OCI-LY1 (cell line): ENCODE measurements around the gene CCNB2.

ENCODE experiments used
- H2AFZ ChIP-seq: fragments of 200-600 bp; sonication (generic), shearing (Covaris generic); 2 replicates; pipeline ENCODE4 v1.6.0; 2014; ENCODE audit warnings: antibody characterized with exemption, mild to moderate bottlenecking, low read length
- H3F3A ChIP-seq: fragments of 200-600 bp; sonication (generic), shearing (Covaris generic); 2 replicates; pipeline ENCODE4 v1.6.0; 2014; ENCODE audit warnings: mild to moderate bottlenecking, antibody characterized with exemption, low read length, moderate library complexity; ENCODE audit not compliant: insufficient read depth
- H3K27ac ChIP-seq: fragments of 200-600 bp; sonication (generic); 2 replicates; pipeline ENCODE4 v1.5.1; 2014; ENCODE audit warnings: low read length, mixed run types, mild to moderate bottlenecking, low read depth; ENCODE audit not compliant: poor library complexity, severe bottlenecking
- H3K27me3 ChIP-seq: fragments of 200-600 bp; sonication (generic); 2 replicates; pipeline ENCODE4 v1.6.0; 2014; ENCODE audit warnings: antibody characterized with exemption, mild to moderate bottlenecking, low read length, moderate library complexity; ENCODE audit not compliant: insufficient read depth
- H3K36me3 ChIP-seq: fragments of 200-600 bp; sonication (generic); 2 replicates; pipeline ENCODE4 v1.6.1; 2014; ENCODE audit warnings: mild to moderate bottlenecking, antibody characterized with exemption, low read length, moderate library complexity, mixed read lengths; ENCODE audit not compliant: insufficient read depth
- H3K4me1 ChIP-seq: fragments of 200-600 bp; sonication (generic); 2 replicates; pipeline ENCODE4 v1.5.1; 2014; ENCODE audit warnings: mild to moderate bottlenecking, low read length, moderate library complexity; ENCODE audit not compliant: insufficient read depth, severe bottlenecking
- H3K4me2 ChIP-seq: fragments of 200-600 bp; sonication (generic), shearing (Covaris generic); 2 replicates; pipeline ENCODE4 v1.6.1; 2014; ENCODE audit warnings: low read length
- H3K4me3 ChIP-seq: fragments of 200-600 bp; sonication (generic); 2 replicates; pipeline ENCODE4 v1.5.1; 2014; ENCODE audit warnings: low read length, low read depth, mild to moderate bottlenecking, mixed read lengths; ENCODE audit not compliant: poor library complexity, severe bottlenecking
- H3K79me2 ChIP-seq: fragments of 200-600 bp; shearing (Covaris generic); 2 replicates; pipeline ENCODE4 v1.6.1; 2016; ENCODE audit warnings: mixed run types, low read length, mixed read lengths; ENCODE audit not compliant: insufficient read depth
- H3K9ac ChIP-seq: fragments of 200-600 bp; sonication (generic), shearing (Covaris generic); 2 replicates; pipeline ENCODE4 v1.6.1; 2014; ENCODE audit warnings: mild to moderate bottlenecking, low read length, mixed read lengths
- H3K9me2 ChIP-seq: fragments of 200-600 bp; sonication (generic), shearing (Covaris generic); 2 replicates; pipeline ENCODE4 v1.6.1; 2014; ENCODE audit warnings: low read depth, mild to moderate bottlenecking, low read length, mixed read lengths
- H3K9me3 ChIP-seq: fragments of 200-600 bp; shearing (Covaris generic); 2 replicates; pipeline ENCODE4 v1.6.1; 2014; ENCODE audit warnings: low read length, mixed read lengths
- H4K20me1 ChIP-seq: fragments of 200-600 bp; sonication (generic), shearing (Covaris generic); 2 replicates; pipeline ENCODE4 v1.6.0; 2016; ENCODE audit warnings: mild to moderate bottlenecking, low read length; ENCODE audit not compliant: insufficient read depth
- CTCF ChIP-seq: fragments of 200-600 bp; sonication (generic), shearing (Covaris generic); IDR thresholded peaks from 2 replicates; pipeline ENCODE4 v1.5.1; 2017; ENCODE audit warnings: mild to moderate bottlenecking, antibody characterized with exemption, low read length, moderate library complexity, mixed read lengths
- EZH2 ChIP-seq: fragments of 200-600 bp; sonication (generic), shearing (Covaris generic); IDR thresholded peaks from 2 replicates; pipeline ENCODE4 v1.8.0; 2017; ENCODE audit warnings: borderline replicate concordance, mixed run types, mild to moderate bottlenecking, antibody characterized with exemption, low read length, moderate library complexity, mixed read lengths

Gene CCNB2

GRCh38 chr15:59168536-59168935 is 63.6 kb downstream of the CCNB2 start:
- H3K27me3 ChIP-seq, result no peaks in the 10 kb centered on the region
- no peak overlapping the region for H3K27ac ChIP-seq
- H3K36me3 ChIP-seq, result peaks cover 78% of the 10 kb centered on the region

GRCh38 chr15:59169251-59169708 is 64.3 kb downstream of the CCNB2 start:
- Histone ChIP-seq H3K4me2 (no peak overlapping the region), H3K79me2 (no peaks in the 10 kb centered on the region), H3K27ac (no peak overlapping the region), H4K20me1 (no peaks in the 10 kb centered on the region), H3K36me3 (peaks cover 78% of the 10 kb centered on the region), H3K9me3 (no peaks in the 10 kb centered on the region), H3F3A (no peaks in the 10 kb centered on the region), H3K9me2 (no peaks in the 10 kb centered on the region), H3K9ac (no peak overlapping the region), H3K4me3 (no peak overlapping the region), H3K4me1 (peaks cover 21% of the 10 kb centered on the region), H2AFZ (no peak overlapping the region), H3K27me3 (no peaks in the 10 kb centered on the region)
- TF ChIP-seq CTCF, result no peak
- TF ChIP-seq EZH2, result no peak

More at GRCh38 chr15:59168536-59168935, 63.6 kb downstream of the CCNB2 start:
- H3K4me1 ChIP-seq, result peaks cover 21% of the 10 kb centered on the region
- TF ChIP-seq EZH2 (no peak), CTCF (no peak)
- H3F3A ChIP-seq, result no peaks in the 10 kb centered on the region
- no peak overlapping the region for H3K4me2 ChIP-seq
- no peak overlapping the region for H3K4me3 ChIP-seq
- H4K20me1 ChIP-seq, result no peaks in the 10 kb centered on the region
- no peaks in the 10 kb centered on the region for H3K9me2 ChIP-seq
- no peaks in the 10 kb centered on the region for H3K9me3 ChIP-seq
- H2AFZ ChIP-seq, result no peak overlapping the region
- no peak overlapping the region for H3K9ac ChIP-seq
- no peaks in the 10 kb centered on the region for H3K79me2 ChIP-seq

- Histone ChIP-seq H3K9ac (no peak overlapping the region), H3K4me2 (no peak overlapping the region), H3K36me3 (peaks cover 76% of the 10 kb centered on the region), H4K20me1 (no peaks in the 10 kb centered on the region), H3K27me3 (no peaks in the 10 kb centered on the region), H3K79me2 (no peaks in the 10 kb centered on the region), H3F3A (no peaks in the 10 kb centered on the region), H2AFZ (no peak overlapping the region), H3K4me3 (no peak overlapping the region), H3K9me2 (no peaks in the 10 kb centered on the region), H3K27ac (peak overlapping the region; percentile 48), H3K9me3 (no peaks in the 10 kb centered on the region), H3K4me1 (peaks cover 22% of the 10 kb centered on the region)
- TF ChIP-seq EZH2, result no peak
- no peak for TF ChIP-seq CTCF
Measured at GRCh38 chr15:59170295-59171066, 65.5 kb downstream of the CCNB2 start.
